CD4-positive, alpha-beta memory T cell (primary cell): ENCODE measurements around the gene AGGF1. TPM values are rescaled to one million over a fixed set of nuclear protein-coding genes. Genes with fewer than 3 reads are reported as not detected.

ENCODE experiments used
- CTCF ChIA-PET: fragments of 350-600 bp; sonication (Branson Sonifier 250); formaldehyde crosslinking; loops from one replicate; lab custom pipeline; 2021; ENCODE audit warnings: inconsistent platforms; ENCODE audit not compliant: partially characterized antibody; lab: Charles Lee
- POLR2A ChIA-PET: fragments of 350-600 bp; sonication (Branson Sonifier 250); formaldehyde crosslinking; loops from one replicate; lab custom pipeline; 2021; ENCODE audit not compliant: partially characterized antibody; lab: Charles Lee
- DNase-seq, 5 donors: peaks; one replicate each; pipeline versions ENCODE4 v3.0.0 to v3.0.0-alpha.2; 2020 to 2022; ENCODE audit warnings: mixed read lengths in 1 of 5
- H3K27ac ChIP-seq: one replicate; pipeline ENCODE4 v1.7.0; 2013; ENCODE audit warnings: low read depth, low read length
- H3K27me3 ChIP-seq: 2 replicates; pipeline ENCODE4 v1.7.0; 2013; ENCODE audit warnings: mild to moderate bottlenecking, low read length, moderate library complexity; ENCODE audit not compliant: insufficient read depth
- H3K36me3 ChIP-seq: 2 replicates; pipeline ENCODE4 v1.7.0; 2013; ENCODE audit warnings: mild to moderate bottlenecking, low read length, moderate library complexity; ENCODE audit not compliant: insufficient read depth
- H3K4me1 ChIP-seq: 2 replicates; pipeline ENCODE4 v1.7.0; 2013; ENCODE audit warnings: mild to moderate bottlenecking, low read length, moderate library complexity; ENCODE audit not compliant: insufficient read depth
- H3K4me3 ChIP-seq, 2 donors: one replicate each; pipeline ENCODE4 v1.7.0; 2013; ENCODE audit warnings: low read length in 2 of 2, mild to moderate bottlenecking in 1 of 2
- H3K9me3 ChIP-seq, 2 donors: one replicate each; pipeline ENCODE4 v1.7.0; 2013; ENCODE audit warnings: low read length in 2 of 2, control low read depth in 1 of 2; ENCODE audit not compliant: control insufficient read depth in 1 of 2
- H3K27ac Mint-ChIP-seq, 7 donors: one replicate each; pipeline ENCODE4 v1.8.0; 2020 to 2021; ENCODE audit warnings: mixed read lengths in 7 of 7, mild to moderate bottlenecking in 6 of 7, inconsistent platforms in 3 of 7, moderate library complexity in 3 of 7
- H3K27me3 Mint-ChIP-seq, 2 donors: one replicate each; pipeline ENCODE4 v1.8.0; 2020 to 2021; ENCODE audit warnings: mixed read lengths in 2 of 2
- H3K36me3 Mint-ChIP-seq, 2 donors: one replicate each; pipeline ENCODE4 v1.8.0; 2020 to 2021; ENCODE audit warnings: mixed read lengths in 2 of 2, inconsistent platforms in 1 of 2, mild to moderate bottlenecking in 1 of 2
- H3K4me1 Mint-ChIP-seq, 4 donors: one replicate each; pipeline ENCODE4 v1.8.0; 2020 to 2021; ENCODE audit warnings: mixed read lengths in 4 of 4, mild to moderate bottlenecking in 1 of 4
- H3K4me3 Mint-ChIP-seq, 8 donors: one replicate each; pipeline ENCODE4 v1.8.0; 2020 to 2021; ENCODE audit warnings: mixed read lengths in 8 of 8, mild to moderate bottlenecking in 7 of 8, moderate library complexity in 6 of 8, inconsistent platforms in 3 of 8
- H3K9me3 Mint-ChIP-seq, 8 donors: one replicate each; pipeline ENCODE4 v1.8.0; 2020 to 2021; ENCODE audit warnings: mixed read lengths in 8 of 8, mild to moderate bottlenecking in 5 of 8, inconsistent platforms in 3 of 8, moderate library complexity in 1 of 8
- intact Hi-C: fragments of 100-400 bp; cut with micrococcal nuclease; formaldehyde crosslinking; loops from one replicate; pipeline ENCODE4 v1.15.1; 2023
- polyA plus RNA-seq, 2 donors: library from polyadenylated mRNA; unstranded; fragments of 300-500 nt; fragmentation: Illumina TruSeq; gene quantifications; one replicate each; pipeline ENCODE4 v1.2.3, GENCODE V29; 2021
- total RNA-seq, 2 experiments: library from RNA; stranded (reverse); gene quantifications; one replicate each; pipeline ENCODE4 v1.2.3, GENCODE V29; 2021

AGGF1 gene
- total and polyA plus RNA-seq, 4 experiments from 2014 or later, result 14.2 to 36.1 (median 29.5) TPM

GRCh38 chr5:77011498-77011897, 18.7 kb upstream of the AGGF1 start:
- ChIA-PET CTCF (no interaction called here), POLR2A (no interaction called here)
- no peak overlapping the region for H3K27ac ChIP-seq
- no peak overlapping the region for H3K4me3 ChIP-seq
- peaks cover 0 to 2% (median 0%) of the 10 kb centered on the region in 8 donors for H3K9me3 Mint-ChIP-seq
- H3K4me1 ChIP-seq, result no peaks in the 10 kb centered on the region
- no peaks in the 10 kb centered on the region for H3K27me3 ChIP-seq
- H3K4me3 Mint-ChIP-seq, result no peak overlapping the region
- intact Hi-C loops, result loop anchor here (10.0 kb wide), 1 partner anchor 407 kb away; no protein-coding TSS in a partner anchor
- peaks cover 0 to 1% (median 0%) of the 10 kb centered on the region in 4 donors for H3K4me1 Mint-ChIP-seq
- no peak for DNase-seq
- H3K27ac Mint-ChIP-seq, result no peak overlapping the region
- no peaks in the 10 kb centered on the region for H3K9me3 ChIP-seq
- H3K27me3 Mint-ChIP-seq, result peaks cover 1 to 15% of the 10 kb centered on the region in 2 donors
- H3K36me3 Mint-ChIP-seq, result no peaks in the 10 kb centered on the region
- H3K36me3 ChIP-seq, result no peaks in the 10 kb centered on the region

- Histone ChIP-seq H3K9me3 (no peaks in the 10 kb centered on the region), H3K4me1 (no peaks in the 10 kb centered on the region), H3K27ac (no peak overlapping the region), H3K27me3 (no peaks in the 10 kb centered on the region), H3K36me3 (no peaks in the 10 kb centered on the region), H3K4me3 (no peak overlapping the region)
- H3K9me3 Mint-ChIP-seq, result peaks cover 0 to 2% (median 0%) of the 10 kb centered on the region in 8 donors
- H3K27me3 Mint-ChIP-seq, result peaks cover 1 to 15% of the 10 kb centered on the region in 2 donors
- intact Hi-C loops, result loop anchor here (10.0 kb wide), 1 partner anchor 408 kb away; no protein-coding TSS in a partner anchor
- POLR2A ChIA-PET, result no interaction called here
- H3K27ac Mint-ChIP-seq, result no peak overlapping the region
- H3K36me3 Mint-ChIP-seq, result no peaks in the 10 kb centered on the region
- no peak for DNase-seq
- H3K4me1 Mint-ChIP-seq, result peaks cover 0 to 1% (median 0%) of the 10 kb centered on the region in 4 donors
- no peak overlapping the region for H3K4me3 Mint-ChIP-seq
- CTCF ChIA-PET, result no interaction called here
Observed at GRCh38 chr5:77012601-77013000, 17.6 kb upstream of the AGGF1 start.

GRCh38 chr5:77015938-77016569, 14.2 kb upstream of the AGGF1 start:
- POLR2A ChIA-PET, result no interaction called here
- peaks cover 0 to 1% (median 0%) of the 10 kb centered on the region in 4 donors for H3K4me1 Mint-ChIP-seq
- CTCF ChIA-PET, result no interaction called here
- Histone ChIP-seq H3K36me3 (no peaks in the 10 kb centered on the region), H3K9me3 (no peaks in the 10 kb centered on the region), H3K4me1 (no peaks in the 10 kb centered on the region), H3K27me3 (no peaks in the 10 kb centered on the region), H3K4me3 (no peak overlapping the region), H3K27ac (no peak overlapping the region)
- DNase-seq, result no peak
- no peak overlapping the region for H3K4me3 Mint-ChIP-seq
- peaks cover 8% of the 10 kb centered on the region in 2 donors for H3K27me3 Mint-ChIP-seq
- intact Hi-C loops, result loop anchor here (10.0 kb wide), 1 partner anchor 411 kb away; no protein-coding TSS in a partner anchor
- H3K9me3 Mint-ChIP-seq, result no peaks in the 10 kb centered on the region
- H3K36me3 Mint-ChIP-seq, result no peaks in the 10 kb centered on the region
- no peak overlapping the region for H3K27ac Mint-ChIP-seq

- Mint-ChIP-seq H3K27me3 (peaks cover 8 to 14% of the 10 kb centered on the region in 2 donors), H3K9me3 (no peaks in the 10 kb centered on the region), H3K4me3 (no peak overlapping the region), H3K4me1 (peaks cover 0 to 1% (median 0%) of the 10 kb centered on the region in 4 donors), H3K27ac (peak overlapping the region in 1 of 7 donors; percentile 37), H3K36me3 (no peaks in the 10 kb centered on the region)
- ChIA-PET CTCF (interaction anchor here (0.9 kb wide), 1 partner anchor 149 kb away, joined by 3 read pairs; no protein-coding TSS in a partner anchor), POLR2A (no interaction called here)
- Histone ChIP-seq H3K27ac (no peak overlapping the region), H3K4me3 (no peak overlapping the region), H3K36me3 (no peaks in the 10 kb centered on the region), H3K9me3 (no peaks in the 10 kb centered on the region), H3K27me3 (no peaks in the 10 kb centered on the region), H3K4me1 (no peaks in the 10 kb centered on the region)
- intact Hi-C loops, result loop anchor here (10.0 kb wide), 1 partner anchor 412 kb away; no protein-coding TSS in a partner anchor
- DNase-seq, result no peak
Observed at GRCh38 chr5:77016962-77017361, 13.2 kb upstream of the AGGF1 start.

- H3K4me3 Mint-ChIP-seq, result no peak overlapping the region
- Histone ChIP-seq H3K9me3 (no peaks in the 10 kb centered on the region), H3K4me1 (no peaks in the 10 kb centered on the region), H3K27ac (no peak overlapping the region), H3K27me3 (no peaks in the 10 kb centered on the region), H3K36me3 (no peaks in the 10 kb centered on the region), H3K4me3 (no peak overlapping the region)
- peaks cover 0 to 2% of the 10 kb centered on the region in 2 donors for H3K36me3 Mint-ChIP-seq
- H3K27me3 Mint-ChIP-seq, result peaks cover 9 to 16% of the 10 kb centered on the region in 2 donors
- H3K4me1 Mint-ChIP-seq, result peaks cover 0 to 2% (median under 1%) of the 10 kb centered on the region in 4 donors
- ChIA-PET CTCF (no interaction called here), POLR2A (no interaction called here)
- DNase-seq, result no peak
- H3K9me3 Mint-ChIP-seq, result peaks cover 0 to 2% (median 0%) of the 10 kb centered on the region in 8 donors
- intact Hi-C loops, result loop anchor here (10.0 kb wide), 1 partner anchor 413 kb away; no protein-coding TSS in a partner anchor
- H3K27ac Mint-ChIP-seq, result no peak overlapping the region
Observed at GRCh38 chr5:77017668-77018067, 12.5 kb upstream of the AGGF1 start.

GRCh38 chr5:77022511-77023417, 7.4 kb upstream of the AGGF1 start:
- DNase-seq, result no peak
- Mint-ChIP-seq H3K4me1 (peaks cover 0 to 2% (median 0%) of the 10 kb centered on the region in 4 donors), H3K27me3 (peaks cover 10 to 22% of the 10 kb centered on the region in 2 donors), H3K27ac (no peak overlapping the region), H3K4me3 (no peak overlapping the region), H3K36me3 (peaks cover 0 to 3% of the 10 kb centered on the region in 2 donors), H3K9me3 (peaks cover 0 to 2% (median 0%) of the 10 kb centered on the region in 8 donors)
- Histone ChIP-seq H3K4me3 (no peak overlapping the region), H3K4me1 (no peaks in the 10 kb centered on the region), H3K27me3 (no peaks in the 10 kb centered on the region), H3K36me3 (no peaks in the 10 kb centered on the region), H3K9me3 (no peaks in the 10 kb centered on the region), H3K27ac (no peak overlapping the region)
- ChIA-PET CTCF (no interaction called here), POLR2A (no interaction called here)
- intact Hi-C loops, result no loop called here

GRCh38 chr5:77024490-77024889, 5.7 kb upstream of the AGGF1 start:
- Mint-ChIP-seq H3K4me3 (peak overlapping the region in 1 of 8 donors; percentile 29), H3K36me3 (peaks cover 0 to 3% of the 10 kb centered on the region in 2 donors), H3K27ac (no peak overlapping the region), H3K4me1 (peaks cover 2 to 9% (median 4%) of the 10 kb centered on the region in 4 donors), H3K27me3 (peaks cover 10 to 17% of the 10 kb centered on the region in 2 donors), H3K9me3 (peaks cover 0 to 12% (median 9%) of the 10 kb centered on the region in 8 donors)
- DNase-seq, result no peak
- CTCF ChIA-PET, result interaction anchor here (1.2 kb wide), 1 partner anchor 11 kb away, joined by 3 read pairs; no protein-coding TSS in a partner anchor
- Histone ChIP-seq H3K27ac (no peak overlapping the region), H3K4me1 (peaks cover 2% of the 10 kb centered on the region), H3K27me3 (no peaks in the 10 kb centered on the region), H3K9me3 (peaks cover 0 to 7% of the 10 kb centered on the region in 2 donors), H3K36me3 (no peaks in the 10 kb centered on the region), H3K4me3 (no peak overlapping the region)
- POLR2A ChIA-PET, result no interaction called here
- intact Hi-C loops, result no loop called here
